Large intestine (tissue), 3 donors: ENCODE results near the gene SLC26A6. TPM values are rescaled to one million over a fixed set of nuclear protein-coding genes. Genes with fewer than 3 reads are reported as not detected.

Source experiments
- DNase-seq, 2 donors: peaks; one replicate each; pipeline versions ENCODE4 v3.0.0 to v3.0.0-alpha.2; 2013
- H3K27ac ChIP-seq: one replicate; pipeline ENCODE4 v1.5.1; 2013; ENCODE audit warnings: low read length
- H3K27me3 ChIP-seq: 2 replicates; pipeline ENCODE4 v1.6.1; 2013; ENCODE audit warnings: low read length; ENCODE audit not compliant: control insufficient read depth, insufficient read depth
- H3K36me3 ChIP-seq: 2 replicates; pipeline ENCODE4 v1.6.1; 2013; ENCODE audit warnings: low read length; ENCODE audit not compliant: control insufficient read depth, insufficient read depth
- H3K4me1 ChIP-seq: one replicate; pipeline ENCODE4 v1.6.1; 2013; ENCODE audit warnings: low read length; ENCODE audit not compliant: control insufficient read depth, insufficient read depth
- H3K4me3 ChIP-seq: one replicate; pipeline ENCODE4 v1.5.1; 2013; ENCODE audit warnings: low read length
- H3K9me3 ChIP-seq: one replicate; pipeline ENCODE4 v1.6.1; 2013; ENCODE audit warnings: mild to moderate bottlenecking, low read depth, low read length, moderate library complexity; ENCODE audit not compliant: control insufficient read depth
- WGBS: methylation state at CpG from one replicate; pipeline ENCODE4 v1.1.5; 2013; ENCODE audit warnings: low lambda C conversion rate; ENCODE audit not compliant: insufficient coverage; 5-methylcytosine and 5-hydroxymethylcytosine counted together
- polyA plus RNA-seq: library from polyadenylated mRNA; unstranded; fragments of 120-200 nt; gene quantifications from one replicate; pipeline ENCODE4 v1.2.1, GENCODE V29; 2013

The SLC26A6 gene
- polyA plus RNA-seq, 1 donor: 41.2 TPM

GRCh38 chr3:48648188-48648850 is 13.1 kb upstream of the SLC26A6 start:
- no peaks in the 10 kb centered on the region for H3K27me3 ChIP-seq
- WGBS: no CpG with 5 or more reads among the region's 15 CpGs
- no peak overlapping the region for H3K27ac ChIP-seq
- no peaks in the 10 kb centered on the region for H3K4me1 ChIP-seq
- DNase-seq: no peak
- no peak overlapping the region for H3K4me3 ChIP-seq
- no peaks in the 10 kb centered on the region for H3K9me3 ChIP-seq
- no peaks in the 10 kb centered on the region for H3K36me3 ChIP-seq

GRCh38 chr3:48647714-48648113 is 12.5 kb upstream of the SLC26A6 start:
- H3K36me3 ChIP-seq: no peaks in the 10 kb centered on the region
- no CpG with 5 or more reads among the region's 9 CpGs for WGBS

GRCh38 chr3:48644898-48645760 is 9.9 kb upstream of the SLC26A6 start:
- Histone ChIP-seq H3K27me3 (no peaks in the 10 kb centered on the region), H3K4me1 (no peaks in the 10 kb centered on the region), H3K36me3 (no peaks in the 10 kb centered on the region), H3K4me3 (no peak overlapping the region), H3K9me3 (no peaks in the 10 kb centered on the region), H3K27ac (no peak overlapping the region)
- no CpG with 5 or more reads among the region's 22 CpGs for WGBS
- no peak for DNase-seq

More at GRCh38 chr3:48647714-48648113, 12.5 kb upstream of the SLC26A6 start:
- H3K9me3 ChIP-seq: no peaks in the 10 kb centered on the region
- no peak overlapping the region for H3K4me3 ChIP-seq
- no peak for DNase-seq
- H3K27me3 ChIP-seq: no peaks in the 10 kb centered on the region
- no peak overlapping the region for H3K27ac ChIP-seq
- H3K4me1 ChIP-seq: no peaks in the 10 kb centered on the region

- Histone ChIP-seq H3K27me3 (no peaks in the 10 kb centered on the region), H3K9me3 (no peaks in the 10 kb centered on the region), H3K27ac (no peak overlapping the region), H3K4me1 (no peaks in the 10 kb centered on the region), H3K4me3 (no peak overlapping the region), H3K36me3 (no peaks in the 10 kb centered on the region)
- no CpG with 5 or more reads among the region's 12 CpGs for WGBS
- DNase-seq: no peak
These were observed 7.3 kb upstream of the SLC26A6 start for GRCh38 chr3:48642605-48643004.

GRCh38 chr3:48641396-48641795 is 6.1 kb upstream of the SLC26A6 start:
- 100% methylated on average over 1 of the region's 3 CpGs for WGBS
- DNase-seq: no peak
- no peak overlapping the region for H3K4me3 ChIP-seq
- H3K9me3 ChIP-seq: no peaks in the 10 kb centered on the region
- no peak overlapping the region for H3K27ac ChIP-seq
- peaks cover 3% of the 10 kb centered on the region for H3K4me1 ChIP-seq
- H3K27me3 ChIP-seq: no peaks in the 10 kb centered on the region
- no peaks in the 10 kb centered on the region for H3K36me3 ChIP-seq

GRCh38 chr3:48639944-48640606 is 4.8 kb upstream of the SLC26A6 start:
- Histone ChIP-seq H3K27me3 (no peaks in the 10 kb centered on the region), H3K27ac (no peak overlapping the region), H3K4me1 (peaks cover 11% of the 10 kb centered on the region), H3K9me3 (no peaks in the 10 kb centered on the region), H3K4me3 (no peak overlapping the region), H3K36me3 (no peaks in the 10 kb centered on the region)
- DNase-seq: no peak
- WGBS: no CpG with 5 or more reads among the region's 38 CpGs

GRCh38 chr3:48637305-48637704 is 2.0 kb upstream of the SLC26A6 start:
- Histone ChIP-seq H3K27ac (no peak overlapping the region), H3K27me3 (no peaks in the 10 kb centered on the region), H3K9me3 (no peaks in the 10 kb centered on the region), H3K36me3 (peaks cover 14% of the 10 kb centered on the region), H3K4me1 (peaks cover 17% of the 10 kb centered on the region), H3K4me3 (no peak overlapping the region)
- DNase-seq: no peak
- no CpG with 5 or more reads among the region's 6 CpGs for WGBS

- Histone ChIP-seq H3K4me3 (peak overlapping the region; percentile 92), H3K27ac (peak overlapping the region; percentile 77), H3K4me1 (peaks cover 17% of the 10 kb centered on the region), H3K27me3 (no peaks in the 10 kb centered on the region), H3K9me3 (no peaks in the 10 kb centered on the region), H3K36me3 (peaks cover 24% of the 10 kb centered on the region)
- WGBS: no CpG with 5 or more reads among the region's 10 CpGs
- DNase-seq: peak in 1 of 2 donors; percentile 11
These were observed 941 bp upstream of the SLC26A6 start for GRCh38 chr3:48636149-48636655.

GRCh38 chr3:48634661-48635221 is 520 bp downstream of the SLC26A6 start:
- Histone ChIP-seq H3K4me1 (peaks cover 17% of the 10 kb centered on the region), H3K27ac (peak overlapping the region; percentile 52), H3K4me3 (peak overlapping the region; percentile 92), H3K27me3 (no peaks in the 10 kb centered on the region), H3K36me3 (peaks cover 38% of the 10 kb centered on the region), H3K9me3 (no peaks in the 10 kb centered on the region)
- no CpG with 5 or more reads among the region's 30 CpGs for whole genome bisulfite sequencing
- peak in 1 of 2 donors; percentile 59 for DNase-seq

- H3K27me3 ChIP-seq: no peaks in the 10 kb centered on the region
- peak overlapping the region; percentile 92 for H3K4me3 ChIP-seq
- peaks cover 47% of the 10 kb centered on the region for H3K36me3 ChIP-seq
- WGBS: no CpG with 5 or more reads among the region's 2 CpGs
- peaks cover 17% of the 10 kb centered on the region for H3K4me1 ChIP-seq
- H3K27ac ChIP-seq: no peak overlapping the region
- no peaks in the 10 kb centered on the region for H3K9me3 ChIP-seq
- DNase-seq: no peak
These were observed 1.5 kb downstream of the SLC26A6 start for GRCh38 chr3:48633743-48634142.
